ENCODE data around the gene MDH1B.

- TF ChIP-seq, protein P1, sequence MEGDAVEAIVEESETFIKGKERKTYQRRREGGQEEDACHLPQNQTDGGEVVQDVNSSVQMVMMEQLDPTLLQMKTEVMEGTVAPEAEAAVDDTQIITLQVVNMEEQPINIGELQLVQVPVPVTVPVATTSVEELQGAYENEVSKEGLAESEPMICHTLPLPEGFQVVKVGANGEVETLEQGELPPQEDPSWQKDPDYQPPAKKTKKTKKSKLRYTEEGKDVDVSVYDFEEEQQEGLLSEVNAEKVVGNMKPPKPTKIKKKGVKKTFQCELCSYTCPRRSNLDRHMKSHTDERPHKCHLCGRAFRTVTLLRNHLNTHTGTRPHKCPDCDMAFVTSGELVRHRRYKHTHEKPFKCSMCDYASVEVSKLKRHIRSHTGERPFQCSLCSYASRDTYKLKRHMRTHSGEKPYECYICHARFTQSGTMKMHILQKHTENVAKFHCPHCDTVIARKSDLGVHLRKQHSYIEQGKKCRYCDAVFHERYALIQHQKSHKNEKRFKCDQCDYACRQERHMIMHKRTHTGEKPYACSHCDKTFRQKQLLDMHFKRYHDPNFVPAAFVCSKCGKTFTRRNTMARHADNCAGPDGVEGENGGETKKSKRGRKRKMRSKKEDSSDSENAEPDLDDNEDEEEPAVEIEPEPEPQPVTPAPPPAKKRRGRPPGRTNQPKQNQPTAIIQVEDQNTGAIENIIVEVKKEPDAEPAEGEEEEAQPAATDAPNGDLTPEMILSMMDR (IDR thresholded peaks at IDR 0.05) = no peak
- TF ChIP-seq POLR2A (IDR thresholded peaks at IDR 0.05) = no peak
Observed at GRCh38 chr2:206776432-206776831, 11.3 kb upstream of the MDH1B start.
